ENCODE measurements around the gene FAM200A.

The FAM200A gene

GRCh38 chr7:99499721-99500636 lies 51.9 kb downstream of the FAM200A start, which contains the start of gene ZNF394:
Gene ZNF394 (minus strand): TSS chr7:99500281. CDS start chr7:99500093, 188 bp downstream.
- peak; percentile 85 for DNase-seq

GRCh38 chr7:99499371-99499720 lies 52.6 kb downstream of the FAM200A start:
- no peak for DNase-seq

GRCh38 chr7:99498546-99498944 lies 53.4 kb downstream of the FAM200A start:
- no peak for DNase-seq

GRCh38 chr7:99497766-99498545 lies 54.0 kb downstream of the FAM200A start:
- DNase-seq: no peak
